ENCODE measurements around the gene ATAD2B.

Gene ATAD2B

GRCh38 chr2:23794234-23794633, 132.7 kb downstream of the ATAD2B start:
- no peak for DNase-seq (ENCODE audit: low read depth)
- H3K4me3 ChIP-seq (ENCODE audit: low read length) = no peak overlapping the region
- no peak for TF ChIP-seq CTCF (conservative IDR thresholded peaks at IDR 0.05; ENCODE audit: low read depth, low read length)

GRCh38 chr2:23793476-23793875, 133.4 kb downstream of the ATAD2B start:
- TF ChIP-seq CTCF (conservative IDR thresholded peaks at IDR 0.05; ENCODE audit: low read depth, low read length) = no peak
- no peak overlapping the region for H3K4me3 ChIP-seq (ENCODE audit: low read length)
- no peak for DNase-seq (ENCODE audit: low read depth)

GRCh38 chr2:23791030-23791429, 135.9 kb downstream of the ATAD2B start:
- no peak for DNase-seq (ENCODE audit: low read depth)
- TF ChIP-seq CTCF (conservative IDR thresholded peaks at IDR 0.05; ENCODE audit: low read depth, low read length) = no peak
- H3K4me3 ChIP-seq (ENCODE audit: low read length) = no peak overlapping the region

GRCh38 chr2:23789012-23789411, 137.9 kb downstream of the ATAD2B start:
- no peak for DNase-seq (ENCODE audit: low read depth)
- no peak overlapping the region for H3K4me3 ChIP-seq (ENCODE audit: low read length)
- no peak for TF ChIP-seq CTCF (conservative IDR thresholded peaks at IDR 0.05; ENCODE audit: low read depth, low read length)

GRCh38 chr2:23788100-23788499, 138.8 kb downstream of the ATAD2B start:
- TF ChIP-seq CTCF (conservative IDR thresholded peaks at IDR 0.05; ENCODE audit: low read depth, low read length) = no peak
- no peak overlapping the region for H3K4me3 ChIP-seq (ENCODE audit: low read length)
- DNase-seq (ENCODE audit: low read depth) = no peak

GRCh38 chr2:23784971-23785370, 142.0 kb downstream of the ATAD2B start:
- H3K4me3 ChIP-seq (ENCODE audit: low read length) = no peak overlapping the region
- no peak for TF ChIP-seq CTCF (conservative IDR thresholded peaks at IDR 0.05; ENCODE audit: low read depth, low read length)
- no peak for DNase-seq (ENCODE audit: low read depth)

GRCh38 chr2:23782646-23783045, 144.3 kb downstream of the ATAD2B start:
- no peak for TF ChIP-seq CTCF (conservative IDR thresholded peaks at IDR 0.05; ENCODE audit: low read depth, low read length)
- DNase-seq (ENCODE audit: low read depth) = no peak
- no peak overlapping the region for H3K4me3 ChIP-seq (ENCODE audit: low read length)

Data from retinal pigment epithelial cell (primary cell).